Stimulated activated CD4-positive, alpha-beta T cell treated with anti-CD3 and anti-CD28 coated beads, Interleukin-1b, Interleukin-23, amount 100 ng/mL, for 1 hour (primary cell): ENCODE data around the gene SPAG9.

ENCODE experiments used
- DNase-seq, 2 donors: peaks; one replicate each; pipeline ENCODE4 v3.0.0-alpha.2; 2020; ENCODE audit warnings: low read depth in 2 of 2

SPAG9 gene

DNA sequence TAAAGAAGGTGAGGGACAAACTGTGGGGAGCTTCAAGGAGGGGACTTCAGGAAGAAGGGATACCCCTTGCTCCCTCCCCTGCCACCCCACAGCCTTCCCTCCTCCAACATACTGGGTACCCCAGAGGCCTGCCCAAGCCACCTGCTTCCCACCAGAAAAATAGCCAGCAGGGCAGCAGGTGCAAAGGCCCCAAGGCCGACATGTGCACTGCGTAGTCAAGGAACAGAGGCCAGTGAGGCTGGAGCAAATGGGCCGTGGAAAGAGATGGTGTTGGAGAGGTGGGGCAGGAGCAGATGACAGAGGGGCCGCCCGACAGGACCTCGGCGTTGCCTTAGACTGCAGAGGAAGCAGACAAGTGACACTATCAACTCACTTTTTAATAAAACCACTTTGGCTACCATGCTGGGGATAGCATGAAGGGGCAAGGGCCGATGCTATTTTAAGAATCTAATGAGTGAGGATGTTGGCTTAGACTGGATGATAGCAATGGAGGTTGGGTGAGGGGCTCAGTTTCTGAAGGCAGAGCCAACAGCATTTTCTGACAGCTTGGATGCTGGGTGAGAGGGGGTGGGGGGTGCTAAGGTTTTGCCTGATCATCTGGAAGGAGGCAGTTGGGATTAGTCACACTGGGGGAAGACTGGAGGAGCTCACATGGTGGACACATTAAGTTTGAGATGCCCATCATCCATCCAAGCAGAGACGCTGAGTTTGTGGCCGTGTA lies 181.7 kb downstream of the SPAG9 start:
- no peak for DNase-seq

DNA sequence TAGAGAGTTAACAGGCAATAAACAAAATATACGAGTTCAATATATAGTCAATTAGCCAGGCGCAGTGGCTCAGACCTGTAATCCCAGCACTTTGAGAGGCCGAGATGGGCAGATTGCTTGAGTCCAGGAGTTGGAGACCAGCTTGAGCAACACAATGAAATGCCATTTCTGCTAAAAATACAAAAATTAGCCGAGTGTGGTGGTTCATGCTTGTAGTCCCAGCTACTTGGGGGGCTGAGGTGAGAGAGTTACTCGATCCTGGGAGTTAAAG lies 184.7 kb downstream of the SPAG9 start:
- DNase-seq: no peak

DNA sequence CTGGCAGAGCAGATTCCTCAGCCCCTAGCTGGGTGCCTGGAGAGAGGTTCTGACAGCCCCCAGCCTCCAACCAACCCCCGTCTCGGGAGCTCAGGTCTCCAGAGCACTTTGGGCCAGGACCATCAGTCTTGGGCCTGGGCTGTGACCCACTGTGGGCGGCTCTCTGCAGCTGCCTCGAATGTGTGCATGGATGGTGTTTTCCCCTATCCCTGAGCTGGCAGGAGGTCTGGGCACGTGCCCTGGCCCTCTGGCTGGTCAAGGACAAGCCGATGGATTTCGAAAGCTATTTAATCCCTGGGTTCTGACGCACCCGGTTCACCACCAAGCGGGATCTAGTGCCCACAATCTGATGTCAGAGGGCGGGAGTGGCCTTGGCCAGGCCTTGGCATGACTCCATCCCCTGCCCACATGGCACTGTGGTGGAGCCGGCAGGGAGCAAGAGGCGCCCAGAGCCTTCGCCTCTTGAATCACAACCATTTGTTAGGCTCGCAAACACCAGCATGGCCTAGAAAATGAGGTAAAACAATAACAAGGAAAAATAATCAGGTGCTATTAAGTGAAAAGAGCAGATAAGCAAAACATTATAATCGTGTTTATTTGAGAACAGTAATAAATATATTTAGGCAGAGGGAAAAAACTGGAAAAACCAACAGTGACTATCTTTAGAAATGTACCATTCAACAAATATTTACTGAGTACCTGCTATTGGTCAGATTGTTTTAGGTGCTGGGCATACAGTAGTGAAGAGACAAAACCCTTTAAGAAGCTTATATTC lies 185.3 kb downstream of the SPAG9 start:
- DNase-seq: no peak

DNA sequence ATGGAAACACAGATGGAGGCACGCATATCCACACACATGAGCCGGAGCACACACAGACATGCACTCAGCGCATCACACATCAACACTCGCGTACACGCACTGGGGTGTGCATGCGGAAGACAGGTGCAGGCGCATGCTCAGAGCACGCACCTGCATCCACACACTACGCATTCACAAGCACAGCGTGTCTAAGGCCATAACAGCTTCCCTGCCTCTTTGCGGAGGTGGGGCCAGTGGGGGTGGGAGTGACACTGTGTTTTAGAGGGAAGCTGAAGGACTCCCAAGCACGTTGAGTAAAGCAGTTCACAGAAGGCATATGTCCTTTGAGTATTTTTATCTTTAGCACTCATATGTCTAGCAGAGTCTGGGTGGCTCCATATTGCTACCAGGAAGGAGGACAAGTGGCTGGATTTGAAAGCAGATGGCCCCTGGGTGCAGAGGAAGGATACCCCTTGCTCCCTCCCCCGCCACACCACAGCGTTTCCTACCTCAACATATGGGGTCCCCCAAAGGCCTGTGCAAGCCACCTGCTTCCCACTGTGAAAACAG lies 185.9 kb downstream of the SPAG9 start:
- no peak for DNase-seq

DNA sequence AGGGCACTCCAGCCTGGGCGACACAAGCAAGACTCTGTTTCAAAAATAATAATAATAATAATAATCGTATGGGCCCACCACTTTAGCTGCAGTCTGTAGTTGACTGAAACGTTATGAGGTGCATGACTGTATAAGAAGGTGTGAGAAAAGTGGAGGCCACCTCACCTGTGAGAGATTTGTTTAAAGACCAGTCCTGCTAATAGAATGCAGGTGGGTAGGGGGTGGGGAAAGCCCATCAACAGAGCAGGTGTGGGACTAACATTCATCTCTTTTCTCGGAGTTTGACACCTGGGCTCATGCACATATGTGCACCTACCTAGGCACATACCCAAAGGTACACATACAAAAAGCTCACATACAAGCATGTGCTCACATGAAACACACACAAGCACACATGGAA lies 186.5 kb downstream of the SPAG9 start:
- DNase-seq: no peak

DNA sequence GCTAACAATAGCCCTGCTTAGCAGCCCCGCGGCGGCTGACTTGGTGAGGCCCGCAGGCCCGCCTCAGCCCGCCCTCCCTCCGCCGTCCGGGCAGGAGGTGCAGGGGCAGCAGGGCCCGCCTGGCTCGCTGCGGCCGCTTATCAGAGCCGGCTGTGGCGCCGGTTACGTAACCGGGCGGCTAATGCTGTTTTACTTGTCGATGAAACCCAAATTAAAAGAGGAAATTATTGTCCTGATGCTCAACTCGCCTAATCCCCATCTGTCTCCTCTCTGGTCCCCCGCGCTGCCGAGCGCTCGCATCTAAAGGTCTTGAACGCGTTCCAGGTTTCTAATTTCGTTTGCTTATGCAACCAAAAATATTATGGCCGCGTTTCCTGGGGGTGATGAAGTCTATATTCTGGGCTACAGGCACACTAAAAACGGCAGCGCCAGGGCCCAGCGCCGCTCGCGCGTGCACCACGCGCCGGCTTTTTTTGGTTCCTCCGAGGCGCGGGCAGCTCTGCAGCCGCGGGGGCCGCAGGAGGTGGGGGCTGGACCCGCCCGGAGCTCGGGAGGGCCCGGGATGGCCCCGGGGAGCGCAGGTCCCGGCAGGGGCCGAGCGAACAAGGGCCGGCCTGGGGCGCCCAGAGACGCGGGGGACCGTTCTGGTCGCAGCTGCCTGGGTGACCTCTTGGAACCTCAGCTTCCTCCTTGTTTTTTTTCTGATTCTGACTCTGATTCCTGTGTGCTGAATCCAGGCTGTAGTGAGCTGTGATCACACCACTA lies 189.3 kb downstream of the SPAG9 start:
- DNase-seq: peak in 1 of 2 donors; percentile 7

DNA sequence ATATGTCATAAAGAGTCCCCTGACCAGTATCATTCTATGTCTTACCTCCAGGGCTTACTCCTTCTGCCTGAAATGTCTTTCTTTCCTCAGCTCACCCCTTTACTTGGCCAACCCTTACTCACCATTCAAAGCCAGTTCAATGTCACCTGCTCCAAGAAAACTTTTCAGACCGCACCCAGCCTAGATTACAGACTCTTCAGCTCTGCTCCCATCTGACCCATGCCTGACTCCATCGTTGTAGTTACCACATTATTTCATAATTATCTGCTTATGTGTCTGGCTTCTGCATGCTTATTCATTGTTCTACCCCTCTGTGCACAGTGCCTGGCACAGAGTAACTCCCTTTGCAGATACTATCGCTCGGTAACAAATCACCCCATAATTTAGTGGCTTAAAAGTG lies 192.0 kb downstream of the SPAG9 start:
- DNase-seq: no peak

DNA sequence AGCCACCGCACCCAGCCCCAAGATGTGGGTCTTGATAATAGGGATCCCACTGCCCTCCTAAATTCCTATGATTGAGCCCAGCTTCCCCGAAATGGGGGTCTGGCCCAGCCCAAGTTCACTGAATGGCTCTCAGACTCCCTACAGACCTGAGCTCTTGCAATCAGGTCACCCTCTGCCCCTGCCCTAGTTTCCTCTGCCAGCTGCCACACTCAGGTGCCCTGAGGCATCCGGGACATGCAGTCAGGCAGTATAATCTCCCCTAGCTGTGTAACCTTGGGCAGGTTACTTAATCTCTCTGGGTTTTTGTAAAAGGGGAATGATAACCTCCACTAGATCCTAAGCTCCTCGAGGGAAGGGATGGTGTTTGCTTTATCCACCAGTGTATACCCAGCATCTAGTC lies 193.4 kb downstream of the SPAG9 start:
- no peak for DNase-seq

DNA sequence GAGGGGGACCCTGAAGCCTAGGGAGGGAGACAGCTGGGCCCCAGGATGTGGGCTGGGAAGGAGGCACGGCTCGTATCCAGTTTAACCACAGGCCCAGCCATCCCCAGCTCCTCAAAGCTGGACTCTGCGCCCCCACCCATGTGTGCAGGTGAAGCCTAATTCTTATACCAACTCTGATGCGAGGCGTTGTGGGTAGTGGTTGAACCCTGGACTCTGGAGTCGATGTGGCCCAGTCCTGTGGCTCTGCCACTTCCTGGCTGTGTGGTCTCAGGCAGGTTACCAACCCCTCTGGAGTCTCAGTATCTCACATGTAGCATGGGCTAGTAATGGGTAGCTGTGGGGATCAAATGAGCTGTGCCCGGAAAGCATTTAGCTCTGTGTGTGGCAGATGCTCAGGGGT lies 194.1 kb downstream of the SPAG9 start:
- DNase-seq: no peak

DNA sequence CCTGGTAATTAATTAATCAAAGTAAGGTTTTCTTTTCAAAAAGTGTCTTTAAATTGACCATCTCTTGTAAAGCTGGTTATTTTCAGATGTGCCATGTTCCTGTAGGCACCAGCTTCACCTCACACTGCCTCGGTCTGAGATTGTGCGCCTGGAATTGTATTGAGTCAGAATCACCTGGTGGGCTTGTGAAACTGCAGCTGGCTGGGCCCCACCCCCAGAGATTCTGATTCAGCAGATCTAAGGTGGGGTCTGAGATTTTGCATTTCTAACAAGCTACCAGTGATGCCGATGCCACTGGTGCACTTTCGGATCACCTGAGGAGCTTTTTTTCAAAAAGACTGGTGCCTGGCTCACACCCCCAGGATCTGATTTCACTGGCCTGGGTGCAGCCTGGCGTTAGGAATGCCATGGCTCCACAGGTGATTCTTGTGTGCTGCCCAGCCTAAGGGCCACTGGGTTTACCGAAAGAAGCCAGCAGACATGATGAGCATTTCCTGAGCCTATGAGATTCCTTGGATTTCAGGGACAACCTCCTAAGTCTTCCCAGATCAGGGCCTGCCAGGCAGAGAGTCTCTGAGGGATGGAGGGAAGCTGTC lies 195.3 kb downstream of the SPAG9 start:
- no peak for DNase-seq

DNA sequence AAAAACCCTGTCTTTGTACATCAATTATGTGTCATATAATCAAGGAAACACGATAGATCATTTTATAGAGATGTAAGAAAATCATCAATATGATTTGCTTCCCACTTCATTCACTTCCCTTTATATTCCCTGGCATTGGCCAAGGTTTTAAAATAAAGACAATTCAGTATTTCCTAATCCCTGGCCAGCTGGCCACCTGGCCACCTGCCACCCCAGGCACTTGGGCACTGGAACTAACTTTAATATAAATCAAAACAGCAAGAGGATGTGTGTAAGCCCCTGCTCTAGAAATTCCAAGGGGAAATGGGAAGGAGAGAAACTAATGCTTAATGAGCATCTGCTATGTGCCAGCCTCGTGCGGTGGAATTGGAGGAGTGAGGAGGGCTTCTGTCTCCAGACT lies 195.9 kb downstream of the SPAG9 start:
- DNase-seq: no peak

DNA sequence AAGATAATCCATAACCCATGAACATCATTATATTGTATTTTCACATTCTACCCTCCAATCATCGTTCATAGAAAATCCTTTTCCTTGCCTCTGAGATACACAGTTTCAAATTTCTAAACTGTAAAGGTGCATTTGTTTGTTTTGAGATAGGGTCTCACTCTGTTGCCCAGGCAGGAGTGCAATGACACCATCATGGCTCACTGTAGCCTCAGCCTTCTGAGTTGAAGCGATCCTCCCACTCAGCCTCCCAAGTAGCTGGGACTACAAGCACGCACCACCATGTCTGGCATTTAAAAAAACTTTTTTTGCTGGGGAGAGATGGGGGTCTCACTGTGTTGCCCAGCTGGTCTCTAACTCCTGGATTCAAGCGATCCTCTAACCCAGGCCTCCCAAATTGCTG lies 196.4 kb downstream of the SPAG9 start:
- no peak for DNase-seq

DNA sequence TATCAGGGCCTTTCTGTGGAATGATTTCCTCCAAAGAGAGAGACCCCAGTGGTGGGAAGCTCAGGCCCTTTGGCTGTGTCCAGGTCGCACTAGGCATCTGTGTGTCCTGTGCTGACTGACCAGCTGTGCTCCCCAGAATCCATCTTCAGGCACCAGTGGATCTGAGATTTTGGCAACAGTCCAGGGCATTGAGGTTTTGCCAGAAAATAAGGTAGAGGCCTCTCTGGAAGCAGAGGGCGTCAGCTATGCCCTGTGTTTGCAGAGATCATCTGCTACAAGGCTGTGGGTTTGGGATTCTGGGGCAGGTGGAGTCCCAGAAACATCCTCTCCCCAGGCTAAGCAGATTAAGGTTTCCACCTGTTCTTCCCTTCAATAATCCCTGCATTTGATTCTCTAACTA lies 197.1 kb downstream of the SPAG9 start:
- no peak for DNase-seq

DNA sequence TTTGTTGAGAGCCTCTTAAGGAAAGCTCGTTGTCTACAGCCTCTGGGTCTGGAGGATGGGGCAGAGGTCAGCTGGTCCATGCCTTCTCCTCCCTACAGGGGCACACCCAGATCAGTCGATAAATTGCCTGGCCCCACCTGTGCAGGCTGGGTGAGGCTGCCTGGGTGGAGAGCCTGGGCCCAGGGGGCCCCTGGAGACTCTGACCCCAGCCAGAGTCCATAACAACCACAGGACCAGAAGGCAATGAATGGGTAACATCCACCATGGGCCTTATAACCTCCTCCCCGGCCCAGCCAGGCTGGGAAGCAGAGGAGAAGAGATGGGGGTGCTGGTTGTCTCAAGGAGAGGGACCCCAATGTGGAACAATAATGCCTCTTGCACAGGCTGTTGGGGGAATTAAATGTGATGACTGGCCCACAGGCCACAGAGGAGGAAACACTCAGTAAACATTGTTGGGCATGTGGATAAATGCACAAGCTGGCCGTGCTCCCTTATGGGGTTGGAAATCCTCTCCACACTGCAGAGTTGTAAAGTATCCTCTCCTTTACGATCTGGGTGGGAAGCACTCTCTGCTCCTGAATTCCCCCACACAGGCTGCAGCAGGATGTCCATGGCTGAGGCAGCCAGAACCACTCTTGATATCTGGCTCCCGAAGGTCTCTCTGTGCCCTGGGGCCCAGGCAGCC lies 197.8 kb downstream of the SPAG9 start:
- DNase-seq: no peak

DNA sequence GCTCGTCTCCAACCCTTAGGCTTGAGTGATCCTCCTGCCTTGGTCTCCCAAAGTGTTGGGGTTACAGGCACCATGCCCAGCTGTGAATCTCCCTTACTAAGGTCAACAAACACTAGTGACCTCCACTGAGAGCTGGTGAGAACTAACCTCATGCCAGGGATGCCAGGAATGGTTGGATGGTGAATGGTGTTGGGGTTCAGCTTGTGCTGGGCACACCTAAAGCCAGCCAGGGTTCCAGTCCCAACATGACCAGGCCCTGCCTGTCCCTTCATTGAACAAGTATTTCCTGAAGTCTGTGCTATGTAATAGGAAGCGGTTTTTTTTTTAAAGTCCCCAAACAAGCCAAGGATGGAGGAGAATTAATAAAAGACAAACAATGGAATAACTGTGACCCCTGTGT lies 198.6 kb downstream of the SPAG9 start:
- DNase-seq: no peak

DNA sequence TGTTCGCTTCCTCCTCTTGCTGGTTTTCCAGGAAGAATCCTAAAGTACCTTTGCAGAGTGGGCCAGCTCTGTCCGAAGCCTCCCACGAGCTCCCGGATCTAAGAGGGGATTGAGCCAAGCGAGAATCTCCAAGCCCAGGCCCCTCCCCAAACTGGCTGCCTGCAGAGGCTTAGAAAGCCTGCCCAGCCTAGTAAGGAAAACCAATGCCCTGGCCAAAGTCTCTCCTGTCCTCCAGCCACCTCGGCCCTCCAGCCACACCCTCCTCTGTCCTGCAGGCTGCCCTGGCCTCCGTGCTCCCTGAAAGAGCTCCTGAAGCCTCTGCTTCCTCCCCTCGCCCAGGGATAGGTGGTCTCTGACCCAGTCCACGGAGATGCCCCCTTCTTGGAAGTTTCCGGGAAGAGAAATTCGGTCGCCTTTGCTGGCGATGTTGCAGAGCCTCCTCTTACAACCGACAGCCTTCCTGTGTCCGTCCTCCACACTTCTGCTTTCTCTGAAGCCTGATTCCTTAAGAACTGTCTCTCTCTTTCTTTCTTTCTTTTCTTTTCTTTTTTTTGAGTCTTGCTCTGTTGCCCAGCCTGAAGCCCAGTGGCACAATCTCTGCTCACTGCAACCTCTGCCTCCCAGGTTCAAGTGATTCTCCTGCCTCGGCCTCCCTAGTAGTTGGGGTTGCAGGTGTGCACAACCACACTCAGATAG lies 199.6 kb downstream of the SPAG9 start:
- DNase-seq: no peak

DNA sequence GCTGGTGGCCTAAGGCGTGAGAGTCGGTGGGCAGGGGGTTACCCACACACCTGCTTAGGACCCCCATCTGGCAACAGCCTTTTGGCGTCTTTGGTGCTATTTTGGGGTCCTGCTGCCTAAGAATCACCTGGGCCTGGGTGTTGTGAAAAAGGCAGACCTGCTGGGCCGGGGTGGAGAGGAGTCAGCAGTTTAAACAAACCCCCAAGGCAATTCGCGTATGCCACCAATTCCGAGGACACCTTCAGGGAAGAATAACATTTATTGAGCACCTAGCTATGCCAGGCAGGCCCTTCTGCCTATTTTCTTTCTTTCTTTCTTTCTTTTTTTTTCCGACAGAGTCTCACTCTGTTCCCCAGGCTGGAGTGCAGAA lies 200.6 kb downstream of the SPAG9 start:
- DNase-seq: no peak

DNA sequence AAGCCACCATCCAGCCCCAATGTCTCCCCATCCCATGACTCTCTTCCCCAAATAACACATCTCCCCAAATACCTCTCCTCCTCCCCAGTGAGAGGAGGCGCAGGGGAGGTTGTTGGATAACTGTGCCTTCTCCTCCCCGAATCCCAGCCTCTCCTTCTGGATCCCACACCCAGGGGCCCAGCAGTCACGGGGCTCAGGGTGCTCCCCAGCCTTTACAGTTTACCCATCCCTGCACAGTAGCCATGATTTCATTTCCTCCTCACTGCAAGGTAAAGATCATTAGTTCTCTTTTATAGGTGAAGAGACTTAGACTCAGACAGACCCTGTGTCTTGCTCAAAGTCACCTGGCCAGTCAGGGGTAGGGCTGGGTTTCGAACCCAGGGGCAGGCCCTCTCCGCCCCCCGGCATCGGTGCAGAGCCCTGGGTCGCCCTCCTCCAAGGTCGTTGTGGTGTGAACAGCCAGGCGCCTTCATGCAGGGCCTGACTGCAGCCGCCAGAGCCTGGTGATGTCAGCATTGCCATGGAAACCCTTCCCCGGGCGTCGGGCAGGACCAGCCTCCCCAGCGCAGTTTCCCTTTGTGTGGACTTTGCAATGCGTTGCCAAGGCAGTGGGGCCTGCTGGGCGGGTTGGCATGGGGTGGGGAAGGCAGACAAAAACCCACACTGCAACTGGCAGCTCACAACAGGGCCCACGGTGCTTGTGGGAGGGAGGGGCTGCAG lies 201.2 kb downstream of the SPAG9 start:
- peak; percentile 30 to 57 for DNase-seq

DNA sequence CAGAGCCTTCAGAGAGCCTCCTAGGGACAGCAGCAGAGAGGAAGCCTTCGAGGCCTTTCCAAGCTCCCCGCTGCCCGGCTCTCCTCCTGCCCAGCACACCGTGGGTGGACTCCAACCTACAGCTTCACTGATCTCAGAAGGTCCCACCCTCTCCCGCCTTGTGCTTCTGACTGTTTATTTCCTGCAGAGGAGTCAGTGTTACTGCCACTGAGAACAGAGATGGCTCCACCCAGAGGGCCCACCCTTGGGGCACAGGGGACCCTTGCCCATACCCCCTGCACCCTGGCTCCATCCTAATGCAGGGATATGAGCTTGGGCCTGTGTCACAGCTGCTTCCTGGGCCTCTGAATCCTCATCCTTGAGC lies 201.8 kb downstream of the SPAG9 start:
- DNase-seq: no peak

DNA sequence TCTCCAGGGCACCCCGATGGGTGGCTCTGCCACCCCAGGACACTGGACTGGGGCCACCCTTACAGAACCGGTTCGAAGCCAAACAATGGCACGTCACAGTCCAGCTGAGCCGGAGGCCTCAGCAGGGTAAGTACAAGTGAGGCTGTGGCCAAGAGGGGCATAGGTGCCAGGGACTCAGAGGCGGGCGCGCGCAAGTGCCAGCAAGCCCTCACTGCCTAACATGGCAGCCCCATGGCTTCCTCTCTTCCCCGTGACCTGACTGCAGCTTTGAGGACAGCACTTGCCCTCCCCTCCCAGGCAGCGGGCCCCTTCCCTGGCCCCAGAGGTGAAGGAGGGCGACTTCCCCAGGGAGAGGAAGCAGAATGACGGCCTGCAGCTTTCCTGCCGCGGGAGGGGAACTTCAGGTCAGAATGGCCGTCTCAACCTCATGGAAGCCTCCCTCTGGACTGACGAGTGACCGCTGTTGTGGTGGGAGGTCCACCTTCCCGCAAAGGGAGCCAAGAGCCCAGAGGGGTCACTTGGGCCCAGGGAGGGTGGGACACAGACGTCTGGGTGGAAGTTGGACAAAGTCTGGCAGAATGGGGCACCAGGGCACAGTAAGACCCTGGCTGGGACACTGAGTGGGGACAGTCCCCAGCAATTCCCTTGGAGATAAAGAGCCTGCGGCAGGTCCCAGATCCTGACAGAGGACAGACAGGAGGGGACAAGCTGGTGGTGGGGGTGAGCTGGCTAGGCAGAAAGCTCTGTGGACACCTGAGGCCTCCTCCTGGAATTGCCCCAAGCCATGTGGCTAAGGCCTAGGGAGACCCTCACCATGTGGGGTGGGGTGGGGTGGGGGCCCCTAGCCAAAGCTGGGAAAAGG lies 202.4 kb downstream of the SPAG9 start:
- no peak for DNase-seq
